Loucy (cell line): ENCODE results near the gene CCDC102A.

Source experiments
- H2AFZ ChIP-seq: fragments of 200-600 bp; sonication (generic); 2 replicates; pipeline ENCODE4 v1.6.0; 2016; ENCODE audit warnings: antibody characterized with exemption, mild to moderate bottlenecking, low read length, moderate library complexity
- H3F3A ChIP-seq: fragments of 200-600 bp; 2 replicates; pipeline ENCODE4 v1.6.0; 2016; ENCODE audit warnings: antibody characterized with exemption, low read depth, mild to moderate bottlenecking
- H3K27me3 ChIP-seq: fragments of 200-600 bp; sonication (generic); 2 replicates; pipeline ENCODE4 v1.6.1; 2014; ENCODE audit warnings: low read length, mild to moderate bottlenecking; ENCODE audit not compliant: insufficient read depth, poor library complexity, severe bottlenecking
- H3K36me3 ChIP-seq: fragments of 200-600 bp; sonication (generic); 2 replicates; pipeline ENCODE4 v1.6.1; 2016; ENCODE audit warnings: low read length; ENCODE audit not compliant: insufficient read depth
- H3K4me1 ChIP-seq: fragments of 200-600 bp; sonication (generic); 2 replicates; pipeline ENCODE4 v1.5.1; 2014; ENCODE audit warnings: low read length, mild to moderate bottlenecking; ENCODE audit not compliant: insufficient read depth, poor library complexity, severe bottlenecking
- H3K4me2 ChIP-seq: fragments of 200-600 bp; sonication (generic); 2 replicates; pipeline ENCODE4 v1.6.0; 2014; ENCODE audit warnings: antibody characterized with exemption, low read length, low read depth, mild to moderate bottlenecking; ENCODE audit not compliant: poor library complexity, severe bottlenecking
- H3K4me3 ChIP-seq: fragments of 200-600 bp; sonication (generic); 2 replicates; pipeline ENCODE4 v1.5.1; 2014; ENCODE audit warnings: low read length, mild to moderate bottlenecking, mixed read lengths; ENCODE audit not compliant: poor library complexity, severe bottlenecking
- H3K79me2 ChIP-seq: fragments of 200-600 bp; sonication (generic); 2 replicates; pipeline ENCODE4 v1.6.1; 2014; ENCODE audit warnings: low read length; ENCODE audit not compliant: insufficient read depth
- H3K9ac ChIP-seq: fragments of 200-600 bp; sonication (generic); 2 replicates; pipeline ENCODE4 v1.6.0; 2014; ENCODE audit warnings: mild to moderate bottlenecking, low read depth, low read length, moderate library complexity; ENCODE audit not compliant: poor library complexity, severe bottlenecking
- H3K9me2 ChIP-seq: fragments of 200-600 bp; sonication (generic); replicated peaks from 2 replicates; pipeline ENCODE4 v1.6.1; 2016; ENCODE audit warnings: low read depth, low read length, mixed read lengths
- H3K9me3 ChIP-seq: fragments of 200-600 bp; sonication (generic); 2 replicates; pipeline ENCODE4 v1.6.1; 2014; ENCODE audit warnings: mild to moderate bottlenecking, antibody characterized with exemption, low read length, low read depth; ENCODE audit not compliant: insufficient read depth
- H4K20me1 ChIP-seq: fragments of 200-600 bp; sonication (generic); 2 replicates; pipeline ENCODE4 v1.6.0; 2014; ENCODE audit warnings: antibody characterized with exemption, low read length, mild to moderate bottlenecking; ENCODE audit not compliant: insufficient read depth, poor library complexity, severe bottlenecking
- CTCF ChIP-seq: fragments of 200-600 bp; sonication (generic); conservative IDR thresholded peaks from 2 replicates; pipeline ENCODE4 v1.5.1; 2014; ENCODE audit warnings: mild to moderate bottlenecking, antibody characterized with exemption, low read length
- EZH2phosphoT487 ChIP-seq: fragments of 200-600 bp; IDR thresholded peaks from 2 replicates; pipeline ENCODE4 v1.6.1; 2018; ENCODE audit warnings: antibody characterized with exemption, mild to moderate bottlenecking, moderate library complexity, borderline replicate concordance

The CCDC102A gene

GRCh38 chr16:57540387-57540786 lies 4.0 kb upstream of the CCDC102A start:
- Histone ChIP-seq H3K4me2 (no peak overlapping the region), H3K4me3 (no peak overlapping the region), H2AFZ (no peak overlapping the region), H3K79me2 (peaks cover 16% of the 10 kb centered on the region), H3K36me3 (no peaks in the 10 kb centered on the region), H3K9me3 (no peaks in the 10 kb centered on the region), H3K4me1 (peaks cover 49% of the 10 kb centered on the region), H3K27me3 (no peaks in the 10 kb centered on the region), H3K9me2 (no peaks in the 10 kb centered on the region), H3K9ac (no peak overlapping the region), H3F3A (no peaks in the 10 kb centered on the region), H4K20me1 (no peaks in the 10 kb centered on the region)
- no peak for TF ChIP-seq EZH2phosphoT487
- TF ChIP-seq CTCF = no peak

- Histone ChIP-seq H3K9me3 (no peaks in the 10 kb centered on the region), H3K79me2 (peaks cover 28% of the 10 kb centered on the region), H3K4me1 (peaks cover 53% of the 10 kb centered on the region), H3K4me3 (no peak overlapping the region), H3K36me3 (no peaks in the 10 kb centered on the region), H3F3A (no peaks in the 10 kb centered on the region), H4K20me1 (no peaks in the 10 kb centered on the region), H2AFZ (no peak overlapping the region), H3K9ac (no peak overlapping the region), H3K4me2 (no peak overlapping the region), H3K27me3 (no peaks in the 10 kb centered on the region), H3K9me2 (no peaks in the 10 kb centered on the region)
- TF ChIP-seq EZH2phosphoT487 = no peak
- no peak for TF ChIP-seq CTCF
These were observed 2.9 kb upstream of the CCDC102A start for GRCh38 chr16:57539072-57539796.

- Histone ChIP-seq H3K9me2 (no peaks in the 10 kb centered on the region), H3K9me3 (no peaks in the 10 kb centered on the region), H3K79me2 (peaks cover 37% of the 10 kb centered on the region), H3K36me3 (no peaks in the 10 kb centered on the region), H3K4me2 (peak overlapping the region; percentile 92), H3K9ac (peak overlapping the region; percentile 89), H3F3A (no peaks in the 10 kb centered on the region), H3K4me1 (peaks cover 54% of the 10 kb centered on the region), H2AFZ (no peak overlapping the region), H3K27me3 (no peaks in the 10 kb centered on the region), H3K4me3 (no peak overlapping the region), H4K20me1 (no peaks in the 10 kb centered on the region)
- TF ChIP-seq EZH2phosphoT487 = no peak
- no peak for TF ChIP-seq CTCF
These were observed 1.9 kb upstream of the CCDC102A start for GRCh38 chr16:57538235-57538721.
